ENCODE results near the gene SEPTIN3. TPM values are rescaled to one million over a fixed set of nuclear protein-coding genes. Genes with fewer than 3 reads are reported as not detected.

The SEPTIN3 gene
- total and polyA plus RNA-seq, 2 of the 8 experiments (the other 6 are each of a cell fraction or from before 2014, with no cell fraction given), result 38.9 to 52.9 TPM

GRCh38 chr22:41976961-41977566 is 7.8 kb downstream of the SEPTIN3 start (continued):
- TF ChIP-seq CHD7 (IDR thresholded peaks at IDR 0.05; ENCODE audit: insufficient replicate concordance, low read length), result no peak
